ENCODE measurements around the gene RALGAPA2.

RALGAPA2 gene

DNA sequence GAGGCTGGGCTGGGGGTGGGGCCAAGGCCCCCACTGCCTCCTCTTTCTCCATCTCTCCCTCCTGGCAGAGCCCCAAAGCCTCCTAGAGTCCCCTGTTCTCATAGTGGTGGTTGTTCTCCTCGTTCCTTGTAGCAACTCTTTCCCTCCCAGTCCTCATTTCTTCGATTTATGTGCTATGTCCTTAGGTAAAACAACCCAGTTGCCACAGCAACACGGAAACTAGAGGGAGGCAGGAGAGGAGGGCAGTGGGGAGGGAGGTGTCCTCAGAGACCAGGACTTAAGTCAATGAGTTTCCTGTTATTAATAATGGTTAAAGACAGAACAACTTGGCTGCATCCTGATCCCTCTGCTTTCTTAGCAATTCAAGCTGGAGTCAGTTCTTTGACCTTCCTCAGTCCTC is 183.6 kb downstream of the RALGAPA2 start:
- DNase-seq = no peak

DNA sequence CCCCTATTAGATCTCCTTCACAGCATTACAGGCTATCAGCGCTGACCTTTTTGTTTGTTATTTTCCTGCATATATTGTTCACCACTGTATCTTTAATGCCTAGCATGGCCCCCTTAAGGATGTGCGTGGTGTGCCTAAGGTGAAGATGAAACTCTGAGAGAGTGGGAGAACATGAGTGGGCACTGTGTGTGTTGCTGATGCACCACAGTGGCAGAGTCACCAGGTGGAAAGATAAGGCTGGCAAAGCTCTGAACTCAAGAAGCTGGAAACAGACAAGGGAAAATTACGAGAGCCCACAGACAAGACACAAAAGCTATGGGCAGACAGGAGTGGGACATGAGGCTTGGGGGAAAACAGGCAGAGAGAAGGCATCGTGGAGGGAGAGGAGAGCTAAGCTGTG is 184.8 kb downstream of the RALGAPA2 start:
- DNase-seq = no peak

DNA sequence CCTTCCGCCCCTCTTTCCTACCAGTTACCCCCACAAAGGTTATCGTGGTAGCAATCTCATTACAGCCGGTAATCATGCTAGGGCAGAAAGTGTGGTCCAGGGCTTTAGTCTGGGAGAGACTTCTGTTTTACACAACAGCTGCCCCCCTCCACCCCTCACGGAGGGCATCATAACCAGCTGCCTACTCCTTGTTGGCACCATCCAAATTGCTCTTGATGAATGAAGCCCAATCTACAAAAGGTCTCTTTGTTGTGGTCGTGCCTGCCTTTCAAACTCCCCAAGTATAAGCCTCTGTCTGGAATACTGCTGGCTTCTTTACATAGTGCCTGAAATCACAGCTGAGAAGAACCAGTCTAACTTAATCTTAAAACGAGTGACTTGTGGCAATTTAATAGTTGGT is 186.7 kb downstream of the RALGAPA2 start:
- DNase-seq = no peak

DNA sequence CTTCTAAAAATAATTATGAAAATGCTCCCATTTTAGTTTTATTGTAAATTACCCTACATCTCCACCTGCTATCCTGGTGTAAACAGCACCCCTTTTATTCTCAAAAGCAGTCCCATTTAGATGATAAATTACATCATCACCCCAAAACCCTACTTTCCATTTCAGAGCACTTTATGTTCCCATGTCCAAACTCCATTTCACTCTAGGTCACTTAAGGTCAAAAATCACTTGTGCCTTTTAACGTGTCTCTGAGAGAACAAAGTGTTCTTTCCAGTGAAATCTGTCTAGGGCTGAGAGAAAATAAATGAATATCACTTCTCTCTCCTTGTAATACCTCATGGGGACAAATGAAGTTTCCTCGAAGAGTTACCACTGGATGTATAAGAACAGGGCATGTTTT is 187.2 kb downstream of the RALGAPA2 start:
- no peak for DNase-seq

DNA sequence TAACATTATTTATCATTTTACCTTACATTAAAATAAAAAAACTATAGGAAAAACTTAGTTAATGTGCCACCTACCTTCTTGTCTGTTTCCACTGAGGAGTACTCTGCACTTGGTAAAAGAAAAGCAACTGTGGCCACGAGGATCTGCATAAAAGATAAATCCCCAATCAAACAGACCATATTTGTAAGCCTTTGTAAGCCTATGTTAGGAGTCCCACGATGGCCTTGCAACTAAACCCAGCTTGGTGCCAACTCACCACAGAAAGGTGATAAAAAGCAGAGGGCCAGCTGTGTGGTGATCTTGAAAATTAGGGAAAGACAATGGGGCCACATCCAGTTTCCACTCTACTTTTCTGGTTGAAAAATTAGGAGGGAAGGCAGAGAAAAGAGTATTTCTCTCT is 187.7 kb downstream of the RALGAPA2 start:
- no peak for DNase-seq

DNA sequence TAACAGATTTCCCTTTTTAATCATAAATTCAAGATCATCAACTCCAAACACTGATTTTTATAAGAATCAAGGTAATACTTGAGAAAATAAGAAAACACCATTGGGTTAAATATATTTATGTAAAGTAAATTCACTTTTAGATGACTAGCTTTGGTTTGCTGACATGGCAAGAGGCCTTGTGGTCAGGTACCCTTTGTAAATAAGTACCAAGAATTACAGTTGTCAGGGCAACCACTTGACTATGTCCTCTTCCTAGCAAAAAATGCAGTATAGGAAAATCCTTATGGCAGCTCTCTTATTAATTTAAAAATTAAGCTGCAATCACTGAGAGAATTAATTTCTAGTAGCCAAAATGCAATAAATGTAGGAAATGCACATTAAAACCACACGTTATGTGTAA is 190.7 kb downstream of the RALGAPA2 start:
- DNase-seq = no peak

DNA sequence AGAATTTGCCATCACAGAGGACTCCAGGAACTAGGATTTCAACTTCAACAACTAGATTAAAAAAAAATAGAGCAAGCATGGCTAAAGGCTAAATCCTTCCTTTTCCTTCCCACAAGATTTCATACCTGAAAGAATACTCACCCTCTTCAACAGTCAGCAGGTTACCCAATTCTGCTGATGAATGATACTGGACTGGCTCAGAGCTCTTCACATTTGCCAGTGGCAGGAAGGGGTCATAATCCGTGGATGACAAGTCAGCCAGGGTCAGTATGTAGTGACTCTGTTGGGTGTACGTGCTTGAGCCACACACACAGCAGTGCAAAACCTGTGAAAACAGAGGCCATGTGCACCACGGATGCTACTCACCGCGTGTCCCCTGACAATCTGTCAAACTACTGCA is 191.7 kb downstream of the RALGAPA2 start:
- DNase-seq = no peak

DNA sequence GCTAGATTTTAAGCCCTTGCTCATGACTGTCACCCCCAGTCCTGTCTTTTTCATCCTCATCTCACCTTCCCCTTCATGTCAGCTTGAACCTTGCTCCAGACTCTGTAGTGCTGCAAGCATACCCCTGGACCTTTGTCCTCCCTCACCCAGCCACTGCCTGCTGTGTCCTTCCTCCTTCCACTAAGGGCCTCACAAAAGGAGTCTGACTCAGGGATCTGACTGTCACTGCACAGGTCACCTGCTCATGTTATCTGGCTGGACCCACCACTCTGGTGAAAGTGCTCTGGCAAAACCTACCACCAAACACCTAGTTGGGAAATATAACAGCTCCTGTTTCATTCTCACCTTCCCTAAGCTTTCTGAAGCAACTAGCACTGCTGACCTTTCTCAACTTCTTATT is 193.2 kb downstream of the RALGAPA2 start:
- DNase-seq = no peak

DNA sequence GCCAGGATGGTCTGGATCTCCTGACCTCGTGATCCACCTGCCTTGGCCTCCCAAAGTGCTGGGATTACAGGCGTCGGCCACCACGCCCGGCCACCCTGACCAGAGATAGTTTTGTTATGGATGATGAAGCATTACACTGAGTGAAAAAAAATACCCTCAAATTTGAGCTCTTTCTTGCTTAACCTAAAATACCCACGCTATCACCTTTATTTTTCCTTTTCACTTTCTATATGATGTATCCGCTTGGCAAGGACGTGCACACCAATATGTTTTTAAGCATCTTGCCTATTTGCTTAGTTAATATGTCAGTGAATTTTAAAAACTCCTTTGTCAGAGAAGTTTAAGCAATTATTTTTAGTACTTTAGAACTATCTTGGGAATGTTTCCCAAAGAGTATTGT is 194.2 kb downstream of the RALGAPA2 start:
- no peak for DNase-seq

DNA sequence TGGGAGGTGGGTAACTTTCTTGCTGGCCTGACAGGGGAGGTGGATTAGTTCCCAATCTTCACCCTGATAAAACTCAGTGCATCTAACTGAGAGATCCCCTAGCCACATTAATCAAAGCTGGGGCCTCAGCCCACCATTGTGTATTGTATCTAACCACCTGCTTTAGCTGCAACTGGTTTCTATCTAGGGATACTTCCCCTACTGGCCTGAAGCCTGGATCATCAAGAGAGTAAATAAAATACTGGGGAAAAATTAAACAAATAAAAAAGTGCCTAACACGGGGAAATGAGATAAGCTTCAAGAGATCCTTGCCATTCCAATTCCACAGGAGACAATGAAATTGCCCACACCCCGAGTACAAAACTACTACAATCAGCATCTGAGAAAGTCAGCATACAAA is 195.1 kb downstream of the RALGAPA2 start:
- peak; percentile 20 for DNase-seq

DNA sequence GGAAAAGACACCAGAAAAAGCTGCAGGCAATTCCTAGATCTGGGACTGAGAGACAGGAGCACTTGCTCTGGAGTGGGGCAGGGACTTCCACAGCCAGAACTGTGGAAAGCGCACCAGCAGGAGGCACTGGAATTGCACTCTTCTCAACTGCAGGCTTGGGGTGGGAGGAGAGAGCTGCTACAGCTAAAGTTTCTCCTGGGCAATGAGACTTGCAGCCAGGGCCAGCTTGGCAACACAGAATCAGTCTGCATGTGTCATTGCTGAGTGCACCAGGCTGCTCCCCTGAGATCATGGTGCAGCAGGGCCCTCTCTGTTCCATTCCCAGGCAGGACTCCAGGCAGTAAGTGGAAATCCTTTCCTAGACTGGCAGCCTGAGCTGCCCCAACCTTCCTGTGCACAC is 198.7 kb downstream of the RALGAPA2 start:
- DNase-seq = no peak

DNA sequence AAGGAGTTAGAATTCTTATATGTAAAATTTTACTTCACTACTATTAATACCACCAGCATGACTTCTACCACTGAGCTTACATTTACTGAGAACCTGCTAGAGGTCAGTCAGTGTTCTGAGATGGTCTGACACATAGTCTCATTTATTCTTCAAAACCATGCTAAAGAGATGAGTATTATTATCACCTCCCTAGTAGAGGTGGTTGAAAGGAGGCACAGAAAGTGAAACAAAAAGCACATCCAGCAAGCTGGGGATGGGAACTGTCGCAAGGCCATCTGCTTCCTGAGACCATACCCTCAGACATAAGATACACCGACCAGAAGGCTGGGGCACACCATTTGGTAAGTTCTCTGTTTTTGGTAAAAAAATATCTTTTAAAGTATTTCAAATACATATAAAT is 206.9 kb downstream of the RALGAPA2 start:
- DNase-seq = no peak

DNA sequence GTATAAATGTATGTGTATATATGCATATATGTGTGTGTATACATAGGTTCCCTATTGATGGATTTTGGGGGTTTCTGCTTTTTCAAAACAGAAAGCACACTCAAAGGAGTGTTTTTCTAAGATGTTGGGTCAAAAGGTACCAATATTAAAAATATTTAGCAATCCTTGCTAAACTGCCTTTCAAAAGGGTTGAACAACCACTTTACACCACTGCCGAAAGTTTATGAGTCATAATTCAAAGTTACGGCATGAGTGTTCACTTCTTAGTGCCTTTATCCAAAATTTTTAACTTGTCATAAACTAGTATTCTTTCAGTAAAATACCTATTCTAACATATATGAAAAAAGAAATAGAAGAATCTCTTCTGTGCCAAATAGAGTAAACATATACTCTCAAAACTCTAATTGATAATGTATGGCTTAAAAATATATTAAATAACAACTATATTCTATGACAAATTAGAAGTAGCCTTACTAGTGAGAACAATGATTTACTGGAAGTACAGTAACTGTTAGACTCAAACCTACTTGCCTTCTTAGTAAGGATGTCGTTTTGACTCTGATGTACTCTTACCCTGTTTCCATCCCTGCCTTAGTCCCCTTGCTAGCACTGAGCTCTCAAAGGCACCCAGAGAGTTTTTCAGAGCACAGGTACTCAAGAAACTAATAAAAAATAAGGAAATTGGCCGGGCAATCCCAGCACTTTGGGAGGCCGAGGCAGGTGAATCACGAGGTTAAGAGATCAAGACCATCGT is 208.5 kb downstream of the RALGAPA2 start:
- no peak for DNase-seq

DNA sequence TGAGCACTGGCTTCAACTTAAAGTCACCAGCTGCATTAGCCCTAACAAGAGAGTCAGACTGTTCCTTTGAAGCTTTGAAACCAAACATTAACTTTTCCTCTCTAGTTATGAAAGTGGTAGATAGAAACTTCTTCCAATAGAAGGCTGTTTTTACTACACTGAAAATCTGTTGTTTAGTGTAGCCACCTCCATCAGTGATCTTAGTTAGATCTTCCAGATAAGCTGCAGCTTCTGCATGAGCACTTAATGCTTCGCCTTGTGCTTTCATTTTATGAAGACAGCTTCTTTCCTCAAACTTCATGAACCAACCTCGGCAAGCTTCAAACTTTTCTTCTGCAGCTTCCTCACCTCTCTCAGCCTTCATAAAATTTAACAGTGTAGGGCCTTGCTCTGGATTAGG is 211.3 kb downstream of the RALGAPA2 start:
- no peak for DNase-seq

DNA sequence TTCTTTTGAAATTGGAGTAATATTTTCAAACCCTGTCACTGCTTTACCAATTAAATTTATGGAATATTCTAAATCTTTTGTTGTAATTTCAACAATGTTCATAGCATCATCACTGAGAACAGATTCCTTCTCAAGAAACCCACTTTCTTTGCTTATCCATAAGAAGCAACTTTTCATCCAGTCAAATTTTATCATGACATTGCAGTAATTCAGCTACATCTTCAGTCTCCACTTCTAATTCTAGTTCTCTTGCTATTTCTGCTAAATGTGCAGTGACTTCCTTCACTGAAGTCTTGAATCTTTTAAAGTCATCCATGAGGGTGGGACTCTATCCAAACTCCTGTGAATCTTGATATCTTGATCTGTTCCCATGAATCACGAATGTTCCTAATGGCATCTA is 212.1 kb downstream of the RALGAPA2 start:
- DNase-seq = no peak

DNA sequence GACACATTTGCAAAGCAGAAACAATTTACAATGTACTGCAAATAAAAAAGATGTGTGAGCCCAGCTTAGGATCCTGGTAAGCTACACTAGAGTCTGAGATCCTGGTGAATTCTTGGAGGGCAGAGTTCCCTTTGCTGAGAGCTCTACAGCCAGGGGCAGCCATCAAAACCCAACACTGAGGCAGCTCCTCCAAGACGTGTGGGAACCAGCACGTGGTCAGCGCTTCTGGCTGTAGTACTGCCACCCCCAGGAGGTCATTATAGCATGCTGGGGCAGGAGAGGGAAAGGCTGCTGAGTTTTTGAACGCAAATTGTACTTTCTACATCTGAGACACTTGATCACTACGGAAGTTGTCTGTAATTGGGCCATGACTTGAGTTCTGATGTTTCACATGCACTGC is 213.0 kb downstream of the RALGAPA2 start:
- peak; percentile 13 for DNase-seq

DNA sequence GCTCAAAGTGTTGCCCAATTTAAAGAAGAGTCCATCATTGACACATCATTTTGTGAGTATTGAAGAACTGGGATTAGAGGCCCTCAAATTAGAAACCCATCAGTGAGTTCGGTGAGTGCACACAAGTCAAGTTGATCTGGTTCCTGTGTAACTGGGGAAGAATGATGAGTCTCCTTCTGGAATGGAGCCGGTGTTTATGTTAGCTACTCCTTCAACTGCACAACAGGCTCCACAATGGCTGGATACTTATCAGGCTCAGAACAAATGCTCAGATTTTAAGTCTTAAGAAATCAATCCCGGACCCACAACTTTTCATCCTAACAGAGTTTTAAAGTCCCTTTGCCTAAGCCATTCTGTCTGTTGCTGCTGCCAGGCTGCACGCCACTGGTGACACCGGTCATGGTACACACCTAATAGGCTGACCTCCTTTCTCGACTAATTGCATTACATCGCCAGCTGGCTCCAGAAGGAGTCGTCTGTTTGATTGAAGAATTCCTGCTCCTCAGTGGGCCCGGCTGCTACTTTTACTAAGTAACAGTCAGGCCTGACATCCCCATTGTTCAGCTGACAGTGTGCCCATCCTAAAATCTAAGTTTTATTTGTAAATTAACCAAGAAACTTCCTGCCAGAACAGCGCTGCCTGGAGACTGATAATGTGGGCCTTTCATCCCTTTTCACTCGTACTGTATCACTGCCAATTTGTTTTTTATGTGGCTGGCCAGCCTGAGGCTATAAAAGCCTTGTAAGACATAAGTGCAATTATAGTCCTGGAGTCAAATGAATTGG is 214.2 kb downstream of the RALGAPA2 start:
- DNase-seq = peak; percentile 77

DNA sequence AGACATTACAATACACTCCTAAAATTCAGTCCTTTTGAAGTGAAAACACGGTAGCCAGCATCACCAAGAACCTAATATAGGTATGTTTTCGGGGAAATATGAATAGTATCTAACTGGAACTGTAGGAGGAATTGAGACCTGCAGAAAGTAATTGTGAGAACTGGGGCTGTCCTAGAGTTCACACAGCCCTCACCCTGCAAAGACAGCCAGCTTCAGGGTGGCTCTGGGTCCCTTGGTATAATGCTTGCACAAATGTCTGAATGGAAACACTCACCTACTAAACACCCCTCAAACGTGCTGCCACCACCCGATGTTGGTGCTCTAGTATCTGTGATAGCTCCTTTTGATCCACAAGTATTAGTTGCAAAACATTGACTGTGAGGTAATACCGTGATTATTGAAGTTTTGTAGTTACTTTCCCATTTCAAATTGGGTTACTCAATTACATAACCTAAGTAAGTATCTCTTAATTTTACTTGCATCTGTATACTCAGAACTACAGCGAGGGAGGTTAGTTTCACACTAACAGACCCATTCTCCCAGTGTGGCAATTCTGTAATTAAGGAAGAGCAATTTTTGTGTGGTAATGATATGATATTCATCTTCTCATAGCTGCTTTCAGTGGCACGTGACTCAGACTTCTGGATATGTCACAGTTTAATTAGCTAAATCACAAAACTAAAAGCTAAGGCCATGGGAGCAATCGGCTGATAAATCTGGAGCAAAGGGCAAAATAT is 215.0 kb downstream of the RALGAPA2 start:
- no peak for DNase-seq

DNA sequence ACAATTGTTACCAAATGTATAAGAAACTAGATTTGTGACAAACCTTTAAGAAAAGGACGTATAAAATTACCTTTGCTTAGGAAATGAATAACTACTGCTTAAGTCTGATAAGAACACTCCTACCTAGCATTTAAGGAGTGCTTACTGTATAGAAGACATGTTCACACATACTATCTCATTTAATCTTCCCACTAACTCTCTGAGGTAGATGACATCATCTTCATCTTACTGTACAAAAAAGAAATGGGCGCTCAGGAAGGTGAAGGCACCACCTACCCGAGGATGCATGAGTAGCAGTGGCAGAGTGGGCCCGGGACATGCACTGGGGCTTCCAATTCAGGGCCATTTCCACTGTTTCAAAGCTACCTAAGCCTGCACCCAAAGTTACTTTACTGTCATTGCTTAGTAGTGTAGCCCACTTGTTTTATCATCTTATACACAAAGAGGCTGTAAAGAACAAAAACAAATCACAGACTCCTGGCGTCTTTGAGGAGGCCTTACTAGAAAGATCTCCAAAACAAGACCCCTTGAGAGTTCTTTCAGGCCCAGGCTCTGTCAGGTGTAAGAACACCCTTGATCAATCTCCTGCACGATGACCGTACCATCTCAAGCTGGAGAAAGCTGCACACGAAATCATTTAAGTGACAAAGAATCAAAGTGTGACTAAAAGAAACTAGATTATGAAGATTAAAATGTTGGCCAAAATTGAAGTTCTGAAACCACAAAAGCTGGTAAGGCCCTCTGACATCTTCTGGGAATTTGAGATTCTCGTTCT is 216.5 kb downstream of the RALGAPA2 start:
- no peak for DNase-seq

DNA sequence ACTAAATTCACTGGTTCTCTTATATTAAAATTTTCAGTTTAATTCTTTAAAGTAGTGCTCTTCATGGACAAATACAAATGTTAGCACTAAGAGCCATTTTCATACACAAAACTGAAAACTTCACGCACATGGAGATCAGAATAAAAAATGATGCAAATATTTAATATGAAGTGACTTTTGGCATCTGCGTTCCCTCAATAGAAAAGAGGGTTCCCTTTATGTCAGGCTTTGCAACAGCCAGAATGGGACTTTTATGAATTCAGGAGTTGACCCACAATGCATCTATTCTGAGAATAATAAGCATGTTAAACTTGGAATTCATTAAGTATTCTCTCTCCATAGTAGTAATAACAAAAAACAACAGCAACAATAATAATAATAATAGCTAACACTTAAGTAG is 218.7 kb downstream of the RALGAPA2 start:
- no peak for DNase-seq

DNA sequence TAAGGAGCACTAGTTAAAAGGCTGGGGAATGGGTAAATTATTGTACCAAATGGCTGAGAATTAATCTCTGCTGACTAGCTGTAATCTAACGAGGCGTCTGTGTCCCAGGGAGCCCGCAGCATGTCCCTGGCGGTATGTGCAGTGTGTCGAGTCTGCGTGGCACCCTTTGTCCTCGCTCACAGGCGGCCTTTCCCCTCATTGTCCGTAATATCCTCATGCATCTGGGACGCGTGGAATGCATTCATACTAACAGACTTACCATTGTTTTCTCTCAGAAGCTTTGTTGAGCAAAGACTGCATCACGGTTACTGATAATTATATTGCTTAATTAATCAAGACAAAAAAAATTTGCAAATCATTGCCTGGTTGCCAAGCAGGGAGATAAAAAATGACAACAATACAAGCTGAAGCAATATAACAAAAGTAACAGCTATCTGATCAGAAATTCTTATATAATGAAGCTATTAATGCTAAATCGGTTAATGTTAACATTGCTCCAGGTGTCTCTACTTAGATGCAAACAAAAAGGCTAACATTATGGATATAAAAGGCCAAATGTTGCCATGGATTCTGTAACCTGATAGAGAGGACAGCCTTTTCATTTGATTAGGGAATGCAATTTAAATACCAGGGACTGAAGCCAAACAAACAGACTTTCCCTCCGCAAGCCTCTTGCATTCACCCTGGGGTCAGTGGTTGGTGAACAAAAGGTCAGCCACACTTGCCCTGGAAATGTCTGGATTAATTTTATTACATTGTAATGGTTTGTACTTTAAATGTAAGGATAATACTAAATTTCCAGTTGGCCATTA is 219.7 kb downstream of the RALGAPA2 start:
- peak; percentile 98 for DNase-seq

DNA sequence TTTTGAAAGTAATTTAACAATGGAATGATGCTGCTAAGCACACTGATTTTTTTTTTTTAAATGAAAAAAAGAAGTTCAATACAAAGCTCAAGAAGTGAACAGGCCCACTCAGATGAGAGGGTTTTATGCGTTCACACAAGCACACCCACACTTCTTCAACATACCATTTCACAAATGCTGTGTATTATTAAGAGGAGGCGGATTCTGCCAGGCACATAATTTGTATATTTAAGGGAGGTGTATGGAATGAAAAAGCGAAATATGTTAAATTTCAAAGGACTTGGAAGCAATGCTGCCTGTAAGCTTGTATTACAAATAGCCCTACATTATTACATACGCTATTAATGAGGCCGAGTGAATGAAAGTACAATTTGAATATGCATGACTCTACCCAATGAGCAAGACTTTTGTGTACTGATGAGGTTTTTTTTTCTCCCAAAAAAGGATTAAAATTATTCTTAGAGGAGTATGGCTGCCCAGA is 220.6 kb downstream of the RALGAPA2 start:
- no peak for DNase-seq

Data from NCI-H146 (cell line).